Fibroblast of skin of right biceps (primary cell): ENCODE data around the gene FAAP24.
"Not testable (repeated sequence)": the region's sequence is repeated elsewhere in the genome, so short reads cannot be mapped to it uniquely, and the experiment has no call there.

Experiments used
- DNase-seq: peaks from one replicate; pipeline ENCODE4 v3.0.0-alpha.2; 2013

Gene FAAP24

DNA sequence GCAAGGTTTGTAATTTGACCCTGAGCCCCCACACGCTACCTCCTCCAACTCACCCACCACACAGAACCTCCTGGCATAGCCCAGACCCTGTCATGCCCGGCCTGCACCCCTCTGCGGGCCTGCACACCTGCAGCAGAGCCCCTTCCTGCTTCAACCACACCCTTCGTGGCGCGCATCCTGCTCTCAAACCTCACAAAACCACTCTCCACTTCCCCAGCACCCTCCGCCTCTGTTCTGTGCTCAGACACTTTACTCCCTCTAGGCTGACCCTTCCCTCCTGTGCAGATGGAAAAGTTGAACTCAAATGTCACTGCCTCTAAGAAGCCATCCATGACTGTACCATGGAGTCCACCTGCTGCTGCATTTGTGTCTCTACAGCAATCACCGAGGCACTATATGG is 28.5 kb downstream of the FAAP24 start:
- no peak for DNase-seq

DNA sequence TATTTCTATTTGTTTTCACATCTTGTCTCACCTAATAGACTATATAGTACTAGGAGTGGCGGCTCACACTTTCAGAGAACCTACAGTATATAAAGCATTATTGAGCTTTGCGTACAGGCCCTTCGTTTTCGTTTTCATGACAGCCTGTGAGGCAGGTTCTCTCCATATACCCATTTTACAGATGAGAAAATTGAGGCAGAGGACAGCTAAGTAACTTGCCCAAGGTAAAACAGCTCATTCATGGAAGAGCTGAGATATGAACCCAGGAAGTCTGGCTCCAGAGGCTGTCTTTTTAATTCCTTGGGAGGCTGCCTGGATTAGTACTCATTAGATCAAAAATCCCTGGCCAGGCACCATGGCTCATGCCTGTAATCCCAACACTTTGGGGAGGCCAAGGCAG is 28.9 kb downstream of the FAAP24 start:
- DNase-seq = no peak

- not testable (repeated sequence) for DNase-seq
Observed at GRCh38 chr19:33002126-33002865, 30.3 kb downstream of the FAAP24 start.

DNA sequence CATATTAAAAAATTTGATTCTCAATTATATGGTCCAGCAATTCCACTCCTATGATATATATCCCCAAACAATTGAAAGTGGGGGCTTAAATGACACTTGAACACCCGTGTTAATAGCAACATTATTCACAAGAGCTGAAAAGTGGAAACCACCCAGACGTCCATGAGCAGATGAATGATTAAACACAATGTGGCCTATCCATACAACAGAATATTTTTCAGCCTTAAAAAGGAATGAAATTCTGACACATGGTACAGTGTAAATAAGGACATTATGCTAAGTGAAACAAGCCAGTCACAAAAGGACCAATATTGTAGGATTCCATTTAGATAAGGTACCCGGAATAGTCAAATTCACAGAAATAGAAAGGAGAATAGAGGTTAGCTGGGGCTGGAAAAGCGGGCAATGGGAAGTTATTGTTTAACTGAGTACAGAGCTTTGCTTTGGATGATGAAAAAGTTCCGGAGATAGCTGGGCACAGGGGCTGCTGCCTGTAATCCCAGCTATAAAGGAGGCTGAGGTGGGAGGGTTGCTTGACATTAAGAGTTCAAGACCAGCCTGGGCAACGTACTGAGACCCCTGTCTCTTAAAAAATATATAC is 31.5 kb downstream of the FAAP24 start:
- DNase-seq = not testable (repeated sequence)

GRCh38 chr19:33005440-33005839 is 33.4 kb downstream of the FAAP24 start:
- DNase-seq = no peak

- DNase-seq = no peak
Observed at GRCh38 chr19:33008738-33009137, 36.7 kb downstream of the FAAP24 start.

DNA sequence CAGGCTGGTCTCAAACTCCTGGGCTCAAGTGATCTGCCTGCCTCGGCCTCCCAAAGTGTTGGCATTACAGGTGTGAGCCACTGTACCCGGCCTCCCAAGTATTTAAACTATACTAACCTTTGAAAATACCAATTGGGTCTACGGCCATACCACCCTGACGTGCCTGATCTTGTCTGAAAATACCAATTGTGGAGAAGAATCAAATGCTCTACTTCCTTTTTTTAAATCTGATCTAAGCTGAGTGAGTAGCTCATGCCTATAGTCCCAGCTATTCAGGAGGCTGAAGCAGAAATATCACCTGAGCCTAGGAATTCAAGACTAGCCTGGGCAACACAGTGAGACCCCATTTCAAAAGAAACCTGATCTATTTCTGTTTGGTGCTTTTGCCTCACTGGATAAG is 38.8 kb downstream of the FAAP24 start:
- DNase-seq = not testable (repeated sequence)

DNA sequence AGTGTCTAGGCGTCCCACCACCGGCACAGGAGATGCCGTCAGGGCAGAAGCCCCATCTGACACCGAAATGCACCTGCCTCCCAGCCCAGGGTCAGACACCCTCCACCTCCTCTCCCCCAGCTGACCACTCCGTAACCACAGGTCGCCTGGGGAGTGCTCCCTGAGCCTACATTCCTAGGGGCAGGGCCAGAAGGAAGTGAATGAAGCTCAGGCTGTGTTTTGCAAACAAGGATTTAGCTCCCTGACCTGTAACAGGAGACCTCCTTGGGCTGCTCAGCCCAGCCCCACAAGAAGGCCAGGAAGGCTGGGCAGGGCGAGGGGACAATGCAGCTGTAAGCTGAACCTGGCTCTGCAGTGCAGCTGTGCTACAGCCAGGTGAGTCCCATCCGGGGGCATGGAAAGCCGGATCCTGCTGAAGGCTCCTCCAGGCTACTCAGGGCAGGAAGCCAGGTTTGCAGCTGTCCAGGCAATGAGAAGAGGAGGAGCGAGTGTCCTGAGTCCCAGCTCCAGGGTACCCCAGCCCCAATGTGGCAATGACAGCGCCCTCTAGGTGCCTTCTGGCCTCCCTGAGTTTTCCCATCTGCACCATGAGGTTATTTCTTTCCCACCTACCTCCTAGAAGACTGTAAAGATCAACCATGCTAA is 50.6 kb downstream of the FAAP24 start:
- no peak for DNase-seq

GRCh38 chr19:33024398-33024797 is 52.4 kb downstream of the FAAP24 start:
- no peak for DNase-seq

- not testable (repeated sequence) for DNase-seq
Observed at GRCh38 chr19:33025468-33026238, 53.6 kb downstream of the FAAP24 start.

DNA sequence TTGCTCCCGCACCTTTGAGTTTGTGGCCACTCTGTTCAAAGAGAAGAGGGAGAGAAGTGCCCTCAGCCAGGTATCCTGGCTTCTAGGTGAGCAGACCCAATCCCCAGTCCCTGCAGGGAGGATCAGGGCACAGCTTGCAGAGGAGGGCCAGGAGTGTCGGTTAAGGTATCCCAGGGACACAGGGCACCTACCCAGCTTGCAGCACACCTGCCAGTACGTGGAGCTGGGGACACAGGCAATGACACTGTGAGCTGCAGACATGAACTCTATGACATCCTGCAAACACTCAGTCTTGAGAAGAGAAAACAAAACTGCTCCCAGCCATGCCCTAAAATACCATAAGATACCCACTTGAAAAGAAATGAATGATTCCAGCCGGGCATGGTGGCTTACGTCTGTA is 54.6 kb downstream of the FAAP24 start:
- not testable (repeated sequence) for DNase-seq
